Endothelial cell of umbilical vein (primary cell): ENCODE results near the gene NRG3. TPM values are rescaled to one million over a fixed set of nuclear protein-coding genes. Genes with fewer than 3 reads are reported as not detected.

Experiments used
- BruUV-seq: library from RNA; stranded (reverse); fragments of 400-500 nt; replicated peaks from 2 replicates; lab custom pipeline; 2021; lab: Mats Ljungman, UMichigan
- CTCF ChIA-PET: fragments of 300-600, 350-600 bp; sonication (Branson Sonifier 250); formaldehyde crosslinking; loops from one replicate; lab custom pipeline; 2021; ENCODE audit warnings: antibody characterized with exemption, inconsistent platforms; lab: Charles Lee
- POLR2A ChIA-PET: fragments of 300-600, 350-600 bp; sonication (Branson Sonifier 250); formaldehyde crosslinking; loops from one replicate; lab custom pipeline; 2021; ENCODE audit warnings: antibody characterized with exemption, inconsistent platforms; lab: Charles Lee
- DNase-seq: peaks from one replicate; pipeline ENCODE4 v3.0.0-alpha.2; 2011; ENCODE audit warnings: low read depth, low spot score
- FAIRE-seq: peaks from 2 replicates; lab custom pipeline; 2011; peaks lifted over from hg19 to GRCh38; lab: Jason Lieb, UNC
- H2AFZ ChIP-seq: 2 replicates; pipeline ENCODE4 v1.6.0; 2012; ENCODE audit warnings: low read depth, low read length, control low read depth, inconsistent platforms
- H3K27ac ChIP-seq: 2 replicates; pipeline ENCODE4 v1.5.1; 2011; ENCODE audit warnings: low read depth, mild to moderate bottlenecking, control low read depth, low read length, moderate library complexity; ENCODE audit not compliant: insufficient read depth
- H3K27me3 ChIP-seq, 2 experiments: 2 replicates each; pipeline versions ENCODE4 v1.6.0 to v1.6.1; 2011; ENCODE audit warnings: low read length in 2 of 2, mixed read lengths in 1 of 2; ENCODE audit not compliant: control insufficient read depth in 2 of 2, insufficient read depth in 2 of 2
- H3K36me3 ChIP-seq, 2 experiments: 2 replicates in 1 of 2; 3 replicates in 1 of 2; pipeline ENCODE4 v1.5.1; 2011; ENCODE audit warnings: low read length in 2 of 2, mild to moderate bottlenecking in 1 of 2, moderate library complexity in 1 of 2; ENCODE audit not compliant: control insufficient read depth in 2 of 2, insufficient read depth in 2 of 2; ENCODE audit errors: extremely low read depth in 1 of 2
- H3K4me1 ChIP-seq: 3 replicates; pipeline ENCODE4 v1.5.1; 2011; ENCODE audit warnings: mild to moderate bottlenecking, low read length; ENCODE audit not compliant: control insufficient read depth, insufficient read depth; ENCODE audit errors: extremely low read depth
- H3K4me2 ChIP-seq: 2 replicates; pipeline ENCODE4 v1.6.1; 2011; ENCODE audit warnings: low read length, control low read depth, mixed read lengths; ENCODE audit not compliant: insufficient read depth
- H3K4me3 ChIP-seq, 3 experiments: fragments of 200-600 bp in 1 of 3; sonication (generic), shearing (Covaris generic) in 1 of 3; replicated peaks in 1 of 3; 2 replicates each; pipeline ENCODE4 v1.5.1; 2011 to 2016; ENCODE audit warnings: control low read depth in 3 of 3, low read length in 3 of 3, mild to moderate bottlenecking in 2 of 3, inconsistent platforms in 1 of 3, low read depth in 1 of 3, moderate library complexity in 1 of 3; ENCODE audit not compliant: insufficient read depth in 1 of 3
- H3K79me2 ChIP-seq: 2 replicates; pipeline ENCODE4 v1.6.0; 2012; ENCODE audit warnings: low read length, inconsistent platforms; ENCODE audit not compliant: control insufficient read depth, insufficient read depth
- H3K9ac ChIP-seq: replicated peaks from 2 replicates; pipeline ENCODE3; 2011; ENCODE audit warnings: low read length, control low read depth; ENCODE audit not compliant: insufficient read depth; ENCODE audit errors: extremely low read depth
- H3K9me1 ChIP-seq: replicated peaks from 3 replicates; pipeline ENCODE4 v1.6.0; 2011; ENCODE audit warnings: mild to moderate bottlenecking, low read length; ENCODE audit not compliant: control insufficient read depth, insufficient read depth; ENCODE audit errors: extremely low read depth
- H3K9me3 ChIP-seq: replicated peaks from 2 replicates; pipeline ENCODE4 v1.5.1; 2012; ENCODE audit warnings: low read length, inconsistent platforms; ENCODE audit not compliant: control insufficient read depth, insufficient read depth
- H4K20me1 ChIP-seq: replicated peaks from 2 replicates; pipeline ENCODE3; 2011; ENCODE audit warnings: mild to moderate bottlenecking, low read length; ENCODE audit not compliant: control insufficient read depth, insufficient read depth; ENCODE audit errors: extremely low read depth
- CTCF ChIP-seq, 2 donors: IDR thresholded peaks; 1 replicate in 1 of 2; 2 replicates in 1 of 2; pipeline ENCODE4 v1.5.1; 2011; ENCODE audit warnings: low read length in 2 of 2, mild to moderate bottlenecking in 2 of 2, moderate library complexity in 2 of 2, control low read depth in 1 of 2, inconsistent platforms in 1 of 2, low read depth in 1 of 2; ENCODE audit not compliant: insufficient read depth in 1 of 2; ENCODE audit errors: extremely low read depth in 1 of 2
- EZH2 ChIP-seq: IDR thresholded peaks from 2 replicates; pipeline ENCODE4 v1.6.1; 2012; ENCODE audit warnings: borderline replicate concordance, low read depth, mild to moderate bottlenecking, moderate library complexity, low read length, inconsistent platforms; ENCODE audit not compliant: severe bottlenecking
- FOS ChIP-seq: IDR thresholded peaks from 2 replicates; pipeline ENCODE4 v1.6.1; 2011; ENCODE audit warnings: mild to moderate bottlenecking, low read length, moderate library complexity, borderline replicate concordance; ENCODE audit not compliant: insufficient read depth
- GATA2 ChIP-seq: IDR thresholded peaks from 2 replicates; pipeline ENCODE4 v1.7.0; 2011; ENCODE audit warnings: low read depth, mild to moderate bottlenecking, moderate library complexity, mixed read lengths, low read length; ENCODE audit not compliant: insufficient read length, insufficient read depth
- JUN ChIP-seq: IDR thresholded peaks from 2 replicates; pipeline ENCODE4 v1.6.1; 2011; ENCODE audit warnings: borderline replicate concordance, low read depth; ENCODE audit not compliant: insufficient read length, insufficient read depth
- MAX ChIP-seq: IDR thresholded peaks from 2 replicates; pipeline ENCODE4 v1.6.1; 2011; ENCODE audit not compliant: insufficient read depth, insufficient read length
- MYC ChIP-seq: IDR thresholded peaks from one replicate; pipeline ENCODE4 v1.6.1; 2011; ENCODE audit warnings: mild to moderate bottlenecking, low read depth, low read length
- POLR2A ChIP-seq: IDR thresholded peaks from 2 replicates; pipeline ENCODE4 v1.6.1; 2012; ENCODE audit warnings: low read depth, mild to moderate bottlenecking, control low read depth, low read length
- POLR2AphosphoS5 ChIP-seq: IDR thresholded peaks from 2 replicates; pipeline ENCODE4 v1.6.1; 2012; ENCODE audit warnings: low read depth, mild to moderate bottlenecking, control low read depth, low read length, moderate library complexity; ENCODE audit not compliant: insufficient read depth
- dilution Hi-C: fragments of 300-500 bp; cut with MboI; formaldehyde crosslinking; loops from one replicate; pipeline ENCODE4 v1.15.0; 2019; ENCODE audit warnings: low sequenced_read_pairs; ENCODE audit not compliant: extremely low pct_ligation_motif_present
- intact Hi-C: fragments of 100-400 bp; cut with micrococcal nuclease; formaldehyde crosslinking; loops from one replicate; pipeline ENCODE4 v1.10.0; 2022
- polyA plus RNA-seq, 4 experiments: library from polyadenylated mRNA; depleted of rRNA in 3 of 4; stranded (reverse) in 3 of 4; unstranded in 1 of 4; fragments of >200 nt; gene quantifications; 2 replicates each; pipeline versions ENCODE4 v1.2.1 to v1.2.3, GENCODE V29; 2011 to 2012; ENCODE audit warnings: missing spikeins in 1 of 4
- total RNA-seq: library from RNA; stranded (reverse); gene quantifications from 2 replicates; pipeline ENCODE4 v1.2.3, GENCODE V29; 2021

The NRG3 gene
- total and polyA plus RNA-seq, 2 donors (not counting 3 experiments of a cell fraction or from before 2014, with no cell fraction given) = 1.9 to 3.9 TPM

GRCh38 chr10:81995254-81995653, 120.3 kb downstream of the NRG3 start:
- Histone ChIP-seq H3K4me1 (no peaks in the 10 kb centered on the region), H3K36me3 (no peaks in the 10 kb centered on the region), H3K27ac (no peak overlapping the region), H3K9ac (no peak overlapping the region), H3K9me1 (no peaks in the 10 kb centered on the region), H4K20me1 (no peaks in the 10 kb centered on the region), H2AFZ (no peak overlapping the region), H3K27me3 (no peaks in the 10 kb centered on the region), H3K9me3 (no peaks in the 10 kb centered on the region), H3K4me3 (no peak overlapping the region), H3K4me2 (no peak overlapping the region), H3K79me2 (no peaks in the 10 kb centered on the region)
- TF ChIP-seq MYC (no peak), JUN (no peak), GATA2 (no peak), POLR2A (no peak), FOS (no peak), CTCF (IDR thresholded peaks at IDR 0.05; ENCODE audit: extremely low read depth in 1 of 2, insufficient read depth in 1 of 2, low read depth in 1 of 2, low read length in 2 of 2) (no peak), POLR2AphosphoS5 (no peak), EZH2 (no peak), MAX (no peak)
- ChIA-PET POLR2A (no interaction called here), CTCF (no interaction called here)
- intact Hi-C loops = no loop called here
- no TSS peak for BruUV-seq
- FAIRE-seq (no peak), DNase-seq (no peak)
- dilution Hi-C loops = no loop called here
